Measurements from ENCODE around the gene CEP131.

CEP131 gene

DNA sequence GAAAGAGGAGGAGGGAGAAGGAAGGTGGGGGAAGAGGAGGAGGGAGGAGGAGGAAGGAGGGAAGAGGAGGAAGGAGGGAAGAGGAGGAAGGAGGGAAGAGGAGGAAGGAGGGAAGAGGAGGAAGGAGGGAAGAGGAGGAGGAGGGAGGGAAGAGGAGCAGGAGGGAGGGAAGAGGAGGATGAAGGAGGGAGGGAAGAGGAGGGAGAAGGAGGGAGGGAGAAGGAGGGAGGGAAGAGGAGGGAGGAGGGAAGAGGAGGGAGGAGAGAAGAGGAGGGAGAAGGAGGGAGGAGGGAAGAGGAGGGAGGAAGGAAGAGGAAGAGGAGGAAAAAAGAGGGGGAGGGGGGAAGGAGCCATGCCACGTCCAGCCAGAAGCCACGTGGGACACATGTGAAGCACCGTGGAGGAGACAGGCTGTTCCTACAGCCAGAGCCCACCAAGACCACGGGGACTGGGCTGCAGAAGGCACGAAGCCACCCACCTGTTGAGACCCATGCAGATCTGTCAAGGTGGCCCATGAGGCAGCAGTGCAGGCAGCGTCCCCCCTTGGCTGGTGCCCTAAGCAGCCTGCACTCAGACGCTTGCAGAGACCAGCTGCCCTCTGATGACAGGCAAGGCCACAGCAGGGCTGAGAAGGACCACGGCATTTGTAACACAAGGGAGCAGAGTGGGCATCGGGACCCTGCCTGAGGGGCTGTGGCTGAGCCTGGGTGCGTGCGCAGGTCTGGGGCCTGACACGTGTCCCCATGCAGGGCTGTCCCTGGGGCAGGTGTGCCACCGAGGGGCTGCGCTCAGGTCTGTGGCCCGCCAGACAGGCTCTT, 26.7 kb upstream of the CEP131 start:
- H3K36me3 ChIP-seq (ENCODE audit: control insufficient read depth in 2 of 2, insufficient read depth in 1 of 2, low read length in 2 of 2) = peaks cover 0 to 56% of the 10 kb centered on the region in 2 experiments; a peak in 2 of 3 replicates
- no peak overlapping the region for H3K4me3 ChIP-seq (ENCODE audit: low read depth, low read length)
- no peak overlapping the region for H3K27ac ChIP-seq (ENCODE audit: extremely low read depth, low read depth, low read length)
- no peaks in the 10 kb centered on the region for H3K4me1 ChIP-seq (ENCODE audit: control insufficient read depth, insufficient read depth, low read length)
- CTCF ChIA-PET = no interaction called here
- H3K9me3 ChIP-seq (ENCODE audit: control insufficient read depth, insufficient read depth, low read depth, low read length) = no peaks in the 10 kb centered on the region
- POLR2A ChIA-PET = no interaction called here
- peak; percentile 71 for TF ChIP-seq SCRT1 (tag by site-specific recombination; IDR thresholded peaks at IDR 0.05; ENCODE audit: borderline replicate concordance)
- TF ChIP-seq ZNF391 (tag by site-specific recombination; IDR thresholded peaks at IDR 0.05; ENCODE audit: borderline replicate concordance, low read depth) = no peak
- peak; percentile 42; the same call in 1 of the 2 replicates for TF ChIP-seq ZBTB8A (tag by site-specific recombination; IDR thresholded peaks at IDR 0.05)
- TF ChIP-seq ZNF426 (tag by site-specific recombination; IDR thresholded peaks at IDR 0.05) = no peak
- no peak for TF ChIP-seq PRDM4 (tag by site-specific recombination; IDR thresholded peaks at IDR 0.05)
- TF ChIP-seq ZNF302 (tag by site-specific recombination; IDR thresholded peaks at IDR 0.05; ENCODE audit: low read depth) = no peak
- no peak for TF ChIP-seq KLF16 (tag by site-specific recombination; IDR thresholded peaks at IDR 0.05)
- no peak for TF ChIP-seq ZNF202 (tag by site-specific recombination; IDR thresholded peaks at IDR 0.05; ENCODE audit: borderline replicate concordance)
- no peak for TF ChIP-seq HOXC10 (CRISPR knock-in tag; IDR thresholded peaks at IDR 0.05)
- peak; percentile 29; the same call in 1 of the 2 replicates for TF ChIP-seq ZNF366 (tag by site-specific recombination; conservative IDR thresholded peaks at IDR 0.05)
- TF ChIP-seq ZNF521 (tag by site-specific recombination; IDR thresholded peaks at IDR 0.05) = no peak
- TF ChIP-seq, protein P1, sequence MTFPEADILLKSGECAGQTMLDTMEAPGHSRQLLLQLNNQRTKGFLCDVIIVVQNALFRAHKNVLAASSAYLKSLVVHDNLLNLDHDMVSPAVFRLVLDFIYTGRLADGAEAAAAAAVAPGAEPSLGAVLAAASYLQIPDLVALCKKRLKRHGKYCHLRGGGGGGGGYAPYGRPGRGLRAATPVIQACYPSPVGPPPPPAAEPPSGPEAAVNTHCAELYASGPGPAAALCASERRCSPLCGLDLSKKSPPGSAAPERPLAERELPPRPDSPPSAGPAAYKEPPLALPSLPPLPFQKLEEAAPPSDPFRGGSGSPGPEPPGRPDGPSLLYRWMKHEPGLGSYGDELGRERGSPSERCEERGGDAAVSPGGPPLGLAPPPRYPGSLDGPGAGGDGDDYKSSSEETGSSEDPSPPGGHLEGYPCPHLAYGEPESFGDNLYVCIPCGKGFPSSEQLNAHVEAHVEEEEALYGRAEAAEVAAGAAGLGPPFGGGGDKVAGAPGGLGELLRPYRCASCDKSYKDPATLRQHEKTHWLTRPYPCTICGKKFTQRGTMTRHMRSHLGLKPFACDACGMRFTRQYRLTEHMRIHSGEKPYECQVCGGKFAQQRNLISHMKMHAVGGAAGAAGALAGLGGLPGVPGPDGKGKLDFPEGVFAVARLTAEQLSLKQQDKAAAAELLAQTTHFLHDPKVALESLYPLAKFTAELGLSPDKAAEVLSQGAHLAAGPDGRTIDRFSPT (tag by site-specific recombination; IDR thresholded peaks at IDR 0.05) = peak; percentile 76
- no peak for TF ChIP-seq ZNF16 (tag by site-specific recombination; IDR thresholded peaks at IDR 0.05; ENCODE audit: low read depth)
- no peak for TF ChIP-seq ZNF2 (tag by site-specific recombination; IDR thresholded peaks at IDR 0.05)
- TF ChIP-seq ZNF266 (tag by site-specific recombination; IDR thresholded peaks at IDR 0.05; ENCODE audit: low read depth) = no peak
- TF ChIP-seq, protein P2, sequence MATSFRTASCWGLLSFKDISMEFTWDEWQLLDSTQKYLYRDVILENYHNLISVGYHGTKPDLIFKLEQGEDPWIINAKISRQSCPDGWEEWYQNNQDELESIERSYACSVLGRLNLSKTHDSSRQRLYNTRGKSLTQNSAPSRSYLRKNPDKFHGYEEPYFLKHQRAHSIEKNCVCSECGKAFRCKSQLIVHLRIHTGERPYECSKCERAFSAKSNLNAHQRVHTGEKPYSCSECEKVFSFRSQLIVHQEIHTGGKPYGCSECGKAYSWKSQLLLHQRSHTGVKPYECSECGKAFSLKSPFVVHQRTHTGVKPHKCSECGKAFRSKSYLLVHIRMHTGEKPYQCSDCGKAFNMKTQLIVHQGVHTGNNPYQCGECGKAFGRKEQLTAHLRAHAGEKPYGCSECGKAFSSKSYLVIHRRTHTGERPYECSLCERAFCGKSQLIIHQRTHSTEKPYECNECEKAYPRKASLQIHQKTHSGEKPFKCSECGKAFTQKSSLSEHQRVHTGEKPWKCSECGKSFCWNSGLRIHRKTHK (tag by site-specific recombination; IDR thresholded peaks at IDR 0.05) = no peak
- no peak for TF ChIP-seq ZNF544 (tag by site-specific recombination; IDR thresholded peaks at IDR 0.05)
- TF ChIP-seq ZNF157 (tag by site-specific recombination; IDR thresholded peaks at IDR 0.05) = no peak
- TF ChIP-seq ZNF560 (tag by site-specific recombination; IDR thresholded peaks at IDR 0.05; ENCODE audit: borderline replicate concordance) = no peak
- no peak for TF ChIP-seq ZNF18 (tag by site-specific recombination; IDR thresholded peaks at IDR 0.05)
- TF ChIP-seq, protein P3, sequence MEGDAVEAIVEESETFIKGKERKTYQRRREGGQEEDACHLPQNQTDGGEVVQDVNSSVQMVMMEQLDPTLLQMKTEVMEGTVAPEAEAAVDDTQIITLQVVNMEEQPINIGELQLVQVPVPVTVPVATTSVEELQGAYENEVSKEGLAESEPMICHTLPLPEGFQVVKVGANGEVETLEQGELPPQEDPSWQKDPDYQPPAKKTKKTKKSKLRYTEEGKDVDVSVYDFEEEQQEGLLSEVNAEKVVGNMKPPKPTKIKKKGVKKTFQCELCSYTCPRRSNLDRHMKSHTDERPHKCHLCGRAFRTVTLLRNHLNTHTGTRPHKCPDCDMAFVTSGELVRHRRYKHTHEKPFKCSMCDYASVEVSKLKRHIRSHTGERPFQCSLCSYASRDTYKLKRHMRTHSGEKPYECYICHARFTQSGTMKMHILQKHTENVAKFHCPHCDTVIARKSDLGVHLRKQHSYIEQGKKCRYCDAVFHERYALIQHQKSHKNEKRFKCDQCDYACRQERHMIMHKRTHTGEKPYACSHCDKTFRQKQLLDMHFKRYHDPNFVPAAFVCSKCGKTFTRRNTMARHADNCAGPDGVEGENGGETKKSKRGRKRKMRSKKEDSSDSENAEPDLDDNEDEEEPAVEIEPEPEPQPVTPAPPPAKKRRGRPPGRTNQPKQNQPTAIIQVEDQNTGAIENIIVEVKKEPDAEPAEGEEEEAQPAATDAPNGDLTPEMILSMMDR (tag by site-specific recombination; IDR thresholded peaks at IDR 0.05) = no peak
- TF ChIP-seq, protein P4, sequence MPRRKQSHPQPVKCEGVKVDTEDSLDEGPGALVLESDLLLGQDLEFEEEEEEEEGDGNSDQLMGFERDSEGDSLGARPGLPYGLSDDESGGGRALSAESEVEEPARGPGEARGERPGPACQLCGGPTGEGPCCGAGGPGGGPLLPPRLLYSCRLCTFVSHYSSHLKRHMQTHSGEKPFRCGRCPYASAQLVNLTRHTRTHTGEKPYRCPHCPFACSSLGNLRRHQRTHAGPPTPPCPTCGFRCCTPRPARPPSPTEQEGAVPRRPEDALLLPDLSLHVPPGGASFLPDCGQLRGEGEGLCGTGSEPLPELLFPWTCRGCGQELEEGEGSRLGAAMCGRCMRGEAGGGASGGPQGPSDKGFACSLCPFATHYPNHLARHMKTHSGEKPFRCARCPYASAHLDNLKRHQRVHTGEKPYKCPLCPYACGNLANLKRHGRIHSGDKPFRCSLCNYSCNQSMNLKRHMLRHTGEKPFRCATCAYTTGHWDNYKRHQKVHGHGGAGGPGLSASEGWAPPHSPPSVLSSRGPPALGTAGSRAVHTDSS (tag by site-specific recombination; IDR thresholded peaks at IDR 0.05) = peak; percentile 46; the same call in 1 of the 2 replicates
- TF ChIP-seq SCRT2 (tag by site-specific recombination; IDR thresholded peaks at IDR 0.05) = peak; percentile 88
- TF ChIP-seq, protein P5, sequence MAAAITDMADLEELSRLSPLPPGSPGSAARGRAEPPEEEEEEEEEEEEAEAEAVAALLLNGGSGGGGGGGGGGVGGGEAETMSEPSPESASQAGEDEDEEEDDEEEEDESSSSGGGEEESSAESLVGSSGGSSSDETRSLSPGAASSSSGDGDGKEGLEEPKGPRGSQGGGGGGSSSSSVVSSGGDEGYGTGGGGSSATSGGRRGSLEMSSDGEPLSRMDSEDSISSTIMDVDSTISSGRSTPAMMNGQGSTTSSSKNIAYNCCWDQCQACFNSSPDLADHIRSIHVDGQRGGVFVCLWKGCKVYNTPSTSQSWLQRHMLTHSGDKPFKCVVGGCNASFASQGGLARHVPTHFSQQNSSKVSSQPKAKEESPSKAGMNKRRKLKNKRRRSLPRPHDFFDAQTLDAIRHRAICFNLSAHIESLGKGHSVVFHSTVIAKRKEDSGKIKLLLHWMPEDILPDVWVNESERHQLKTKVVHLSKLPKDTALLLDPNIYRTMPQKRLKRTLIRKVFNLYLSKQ (tag by site-specific recombination; IDR thresholded peaks at IDR 0.05; ENCODE audit: borderline replicate concordance) = no peak
